ENCODE data around the gene CORO2B.

The CORO2B gene

GRCh38 chr15:68739390-68740080 is 160.7 kb downstream of the CORO2B start:
- H3K79me2 ChIP-seq (ENCODE audit: insufficient read depth, low read length): no peaks in the 10 kb centered on the region
- DNase-seq: no peak
- TF ChIP-seq EZH2 (IDR thresholded peaks at IDR 0.05; ENCODE audit: borderline replicate concordance, low read depth, low read length, severe bottlenecking): no peak
- no peak overlapping the region for H2AFZ ChIP-seq (ENCODE audit: low read depth, low read length)
- no peaks in the 10 kb centered on the region for H4K20me1 ChIP-seq (ENCODE audit: insufficient read depth, low read length)
- no peaks in the 10 kb centered on the region for H3K36me3 ChIP-seq (ENCODE audit: insufficient read depth, low read length)
- H3K9me3 ChIP-seq (ENCODE audit: insufficient read depth, low read length, severe bottlenecking): no peaks in the 10 kb centered on the region
- ATAC-seq (ENCODE audit: insufficient read depth, low read depth): no peak
- no peak overlapping the region for H3K4me2 ChIP-seq (ENCODE audit: insufficient read depth, low read length)
- no peak overlapping the region for H3K9ac ChIP-seq (ENCODE audit: low read depth, low read length)
- no peaks in the 10 kb centered on the region for H3K4me1 ChIP-seq (ENCODE audit: insufficient read depth, low read length)
- H3K4me3 ChIP-seq (ENCODE audit: low read depth in 1 of 2, low read length in 2 of 2): no peak overlapping the region
- H3K27me3 ChIP-seq (ENCODE audit: insufficient read depth, low read length, poor library complexity): no peaks in the 10 kb centered on the region
- no peak overlapping the region for H3K27ac ChIP-seq (ENCODE audit: low read length)

GRCh38 chr15:68743256-68743655 is 164.5 kb downstream of the CORO2B start:
- DNase-seq (no peak), ATAC-seq (ENCODE audit: insufficient read depth, low read depth) (no peak)
- no peaks in the 10 kb centered on the region for H3K36me3 ChIP-seq (ENCODE audit: insufficient read depth, low read length)
- no peak overlapping the region for H3K4me2 ChIP-seq (ENCODE audit: insufficient read depth, low read length)
- TF ChIP-seq CTCF (IDR thresholded peaks at IDR 0.05; ENCODE audit: borderline replicate concordance, extremely low read depth, low read length, poor library complexity, severe bottlenecking): no peak
- TF ChIP-seq EZH2 (IDR thresholded peaks at IDR 0.05; ENCODE audit: borderline replicate concordance, low read depth, low read length, severe bottlenecking): no peak
- H3K27me3 ChIP-seq (ENCODE audit: insufficient read depth, low read length, poor library complexity): no peaks in the 10 kb centered on the region
- H3K4me3 ChIP-seq (ENCODE audit: low read depth in 1 of 2, low read length in 2 of 2): no peak overlapping the region
- no peak overlapping the region for H3K9ac ChIP-seq (ENCODE audit: low read depth, low read length)
- H3K27ac ChIP-seq (ENCODE audit: low read length): no peak overlapping the region
- no peaks in the 10 kb centered on the region for H3K4me1 ChIP-seq (ENCODE audit: insufficient read depth, low read length)
- H2AFZ ChIP-seq (ENCODE audit: low read depth, low read length): no peak overlapping the region
- H4K20me1 ChIP-seq (ENCODE audit: insufficient read depth, low read length): no peaks in the 10 kb centered on the region
- H3K9me3 ChIP-seq (ENCODE audit: insufficient read depth, low read length, severe bottlenecking): no peaks in the 10 kb centered on the region
- H3K79me2 ChIP-seq (ENCODE audit: insufficient read depth, low read length): no peaks in the 10 kb centered on the region

- no peak overlapping the region for H3K4me2 ChIP-seq (ENCODE audit: insufficient read depth, low read length)
- H4K20me1 ChIP-seq (ENCODE audit: insufficient read depth, low read length): no peaks in the 10 kb centered on the region
- no peak for DNase-seq
- no peaks in the 10 kb centered on the region for H3K36me3 ChIP-seq (ENCODE audit: insufficient read depth, low read length)
- H3K27ac ChIP-seq (ENCODE audit: low read length): no peak overlapping the region
- H2AFZ ChIP-seq (ENCODE audit: low read depth, low read length): no peak overlapping the region
- H3K9me3 ChIP-seq (ENCODE audit: insufficient read depth, low read length, severe bottlenecking): no peaks in the 10 kb centered on the region
- no peak overlapping the region for H3K9ac ChIP-seq (ENCODE audit: low read depth, low read length)
- no peaks in the 10 kb centered on the region for H3K27me3 ChIP-seq (ENCODE audit: insufficient read depth, low read length, poor library complexity)
- no peaks in the 10 kb centered on the region for H3K4me1 ChIP-seq (ENCODE audit: insufficient read depth, low read length)
- TF ChIP-seq CTCF (IDR thresholded peaks at IDR 0.05; ENCODE audit: borderline replicate concordance, extremely low read depth, low read length, poor library complexity, severe bottlenecking): no peak
- TF ChIP-seq EZH2 (IDR thresholded peaks at IDR 0.05; ENCODE audit: borderline replicate concordance, low read depth, low read length, severe bottlenecking): no peak
- H3K4me3 ChIP-seq (ENCODE audit: low read depth in 1 of 2, low read length in 2 of 2): no peak overlapping the region
- ATAC-seq (ENCODE audit: insufficient read depth, low read depth): no peak
- H3K79me2 ChIP-seq (ENCODE audit: insufficient read depth, low read length): no peaks in the 10 kb centered on the region
Measured at GRCh38 chr15:68749365-68749764, 170.6 kb downstream of the CORO2B start.

GRCh38 chr15:68749793-68750192 is 171.0 kb downstream of the CORO2B start:
- TF ChIP-seq EZH2 (IDR thresholded peaks at IDR 0.05; ENCODE audit: borderline replicate concordance, low read depth, low read length, severe bottlenecking): no peak
- TF ChIP-seq CTCF (IDR thresholded peaks at IDR 0.05; ENCODE audit: borderline replicate concordance, extremely low read depth, low read length, poor library complexity, severe bottlenecking): no peak
- no peak overlapping the region for H2AFZ ChIP-seq (ENCODE audit: low read depth, low read length)
- no peaks in the 10 kb centered on the region for H3K27me3 ChIP-seq (ENCODE audit: insufficient read depth, low read length, poor library complexity)
- H3K27ac ChIP-seq (ENCODE audit: low read length): no peak overlapping the region
- no peaks in the 10 kb centered on the region for H3K79me2 ChIP-seq (ENCODE audit: insufficient read depth, low read length)
- H3K9me3 ChIP-seq (ENCODE audit: insufficient read depth, low read length, severe bottlenecking): no peaks in the 10 kb centered on the region
- ATAC-seq (ENCODE audit: insufficient read depth, low read depth): no peak
- H3K9ac ChIP-seq (ENCODE audit: low read depth, low read length): no peak overlapping the region
- H3K4me2 ChIP-seq (ENCODE audit: insufficient read depth, low read length): no peak overlapping the region
- no peaks in the 10 kb centered on the region for H3K36me3 ChIP-seq (ENCODE audit: insufficient read depth, low read length)
- DNase-seq: no peak
- no peak overlapping the region for H3K4me3 ChIP-seq (ENCODE audit: low read depth in 1 of 2, low read length in 2 of 2)
- H3K4me1 ChIP-seq (ENCODE audit: insufficient read depth, low read length): no peaks in the 10 kb centered on the region
- no peaks in the 10 kb centered on the region for H4K20me1 ChIP-seq (ENCODE audit: insufficient read depth, low read length)

All from DND-41 (cell line).